ENCODE measurements around the gene UBR3.
"Not testable (repeated sequence)": the region's sequence is repeated elsewhere in the genome, so short reads cannot be mapped to it uniquely, and the experiment has no call there.

Gene UBR3

GRCh38 chr2:169957219-169957618 is 130.0 kb downstream of the UBR3 start:
- DNase-seq = not testable (repeated sequence)

GRCh38 chr2:169961911-169962310 is 134.7 kb downstream of the UBR3 start:
- DNase-seq = peak; percentile 81 to 90 (median 88)

- DNase-seq = no peak
Measured at GRCh38 chr2:169963786-169964185, 136.5 kb downstream of the UBR3 start.

DNA sequence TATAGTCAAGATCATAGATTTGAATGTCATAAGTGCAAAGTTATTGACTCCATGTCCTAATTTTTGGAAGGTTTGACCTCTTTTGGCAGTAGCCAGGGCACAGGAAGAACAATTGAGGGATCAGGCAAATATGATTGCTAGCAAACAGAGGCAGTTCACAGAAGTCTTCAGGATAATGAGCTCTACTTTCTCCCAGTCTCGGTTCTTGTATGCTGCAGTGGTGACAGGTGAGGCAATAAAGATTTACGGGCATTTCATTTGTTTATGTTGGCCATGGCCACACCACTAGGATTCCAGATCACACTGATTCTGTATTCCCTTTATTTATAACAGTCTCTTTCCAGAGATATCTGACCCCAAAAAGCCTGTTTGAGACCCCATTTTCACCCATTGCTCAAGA is 137.5 kb downstream of the UBR3 start:
- no peak for DNase-seq

- no peak for DNase-seq
Measured at GRCh38 chr2:169965495-169965894, 138.2 kb downstream of the UBR3 start.

GRCh38 chr2:169966454-169966853 is 139.2 kb downstream of the UBR3 start:
- no peak for DNase-seq

- no peak for DNase-seq
Measured at GRCh38 chr2:169968743-169969142, 141.5 kb downstream of the UBR3 start.

DNA sequence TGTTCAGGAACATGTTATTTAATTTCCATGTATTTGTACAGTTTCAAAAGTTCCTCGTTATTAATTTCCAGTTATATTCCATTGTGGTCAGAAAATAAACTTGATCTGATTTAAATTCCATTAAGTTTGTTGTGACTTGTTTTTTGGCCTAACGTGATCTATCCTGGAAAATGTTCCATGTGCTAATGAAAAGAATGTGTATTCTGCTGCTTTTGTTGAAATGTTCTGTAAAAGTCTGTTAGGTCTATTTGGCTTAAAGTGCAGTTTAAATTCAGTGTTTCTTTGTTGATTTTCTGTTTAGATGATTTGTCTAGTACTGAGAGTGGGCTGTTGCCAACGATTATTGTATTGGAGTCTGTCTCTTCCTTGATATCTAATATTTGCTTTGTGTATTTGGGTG is 148.0 kb downstream of the UBR3 start:
- no peak for DNase-seq

GRCh38 chr2:169976335-169976851 is 149.1 kb downstream of the UBR3 start:
- DNase-seq = no peak

- peak; percentile 68 to 83 (median 80) for DNase-seq
Measured at GRCh38 chr2:169977530-169977929, 150.3 kb downstream of the UBR3 start.

DNA sequence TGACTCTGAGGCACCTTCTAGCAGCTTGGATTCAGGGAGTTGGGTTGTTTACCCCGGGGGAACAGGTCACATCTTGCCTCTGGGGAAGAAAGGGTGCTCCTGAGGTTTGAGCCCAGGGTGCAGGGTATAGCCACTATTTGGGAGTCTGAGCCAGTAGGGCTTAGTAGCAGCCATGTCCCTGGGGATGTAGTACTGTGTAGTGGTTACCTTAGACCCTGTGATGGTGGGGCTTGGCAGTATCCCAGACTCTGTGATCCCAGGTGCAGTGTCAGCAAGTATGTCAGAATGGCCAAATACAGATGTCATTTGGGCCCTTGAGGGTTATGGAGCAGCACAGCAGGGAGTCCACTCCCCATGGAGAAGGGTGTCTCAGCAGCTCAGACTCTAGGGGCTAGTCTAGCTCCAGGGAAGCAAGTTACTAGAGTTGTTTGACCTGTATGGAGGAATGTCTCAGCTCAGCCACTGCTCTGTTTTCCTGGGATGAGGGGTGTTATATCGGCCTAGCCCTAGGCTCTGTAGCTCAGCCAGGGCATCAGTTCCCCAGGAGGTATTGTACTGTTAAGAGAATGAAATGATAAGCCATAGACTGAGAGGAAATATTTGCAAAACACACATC is 151.3 kb downstream of the UBR3 start:
- no peak for DNase-seq

DNA sequence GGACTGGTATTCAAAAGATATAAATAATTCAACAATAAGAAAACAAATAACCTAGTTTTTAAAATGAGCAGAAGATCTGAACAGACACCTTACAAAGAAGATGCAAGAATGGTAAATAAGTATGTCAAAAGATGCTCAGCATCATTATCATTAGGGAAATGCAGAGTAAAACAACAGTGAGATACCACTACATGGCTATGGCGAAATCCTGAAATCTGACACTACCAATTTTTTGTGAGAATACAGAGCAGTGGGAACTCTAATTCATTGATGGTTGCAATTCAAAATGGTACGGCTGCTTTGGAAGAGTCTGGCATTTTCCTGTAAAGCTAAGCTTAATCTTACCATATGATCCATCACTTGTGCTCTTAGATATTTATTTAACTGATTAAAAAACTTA is 151.8 kb downstream of the UBR3 start:
- DNase-seq = no peak

- no peak for DNase-seq
Measured at GRCh38 chr2:169980001-169980400, 152.7 kb downstream of the UBR3 start.

GRCh38 chr2:169980643-169981042 is 153.4 kb downstream of the UBR3 start:
- DNase-seq = no peak

DNA sequence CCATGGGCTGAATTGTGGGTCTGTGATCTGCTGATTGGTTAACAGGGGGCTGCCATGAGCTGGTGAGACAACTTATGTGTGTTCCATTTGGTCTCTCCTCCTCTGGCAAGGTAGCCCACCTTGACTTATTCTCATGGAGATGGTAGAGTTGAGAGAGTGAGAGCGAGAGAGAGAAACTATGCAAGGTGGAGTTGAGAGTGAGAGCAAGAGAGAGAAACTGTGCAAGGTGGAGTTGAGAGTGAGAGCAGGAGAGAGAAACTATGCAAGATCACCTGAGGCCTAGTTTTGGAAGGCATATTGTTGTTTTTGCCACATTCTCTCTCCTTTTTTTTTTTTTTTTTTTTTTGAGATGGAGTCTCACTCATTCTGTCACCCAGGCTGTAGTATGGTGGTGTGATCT is 155.7 kb downstream of the UBR3 start:
- no peak for DNase-seq

- DNase-seq = no peak
Measured at GRCh38 chr2:169983506-169983905, 156.3 kb downstream of the UBR3 start.

GRCh38 chr2:169984145-169984544 is 156.9 kb downstream of the UBR3 start:
- DNase-seq = no peak

DNA sequence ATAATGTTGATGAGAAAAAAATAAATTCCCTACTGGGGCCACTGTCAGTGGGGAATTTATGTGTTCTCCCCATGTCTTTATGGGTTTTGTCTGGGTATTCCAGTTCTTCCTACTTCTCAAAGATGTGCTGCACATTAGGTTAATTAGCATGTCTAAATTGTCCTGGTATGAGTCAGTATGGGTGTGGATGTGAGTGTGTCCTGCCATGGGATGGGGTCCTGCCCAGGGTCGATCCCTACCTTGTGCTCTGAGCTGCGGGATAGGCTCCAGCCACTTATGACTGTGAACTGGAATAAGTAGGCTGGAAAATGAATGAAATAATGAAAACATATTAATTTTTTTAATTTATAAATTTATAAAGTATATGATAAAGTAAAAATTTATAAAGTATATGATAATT is 167.5 kb downstream of the UBR3 start:
- DNase-seq = no peak

DNA sequence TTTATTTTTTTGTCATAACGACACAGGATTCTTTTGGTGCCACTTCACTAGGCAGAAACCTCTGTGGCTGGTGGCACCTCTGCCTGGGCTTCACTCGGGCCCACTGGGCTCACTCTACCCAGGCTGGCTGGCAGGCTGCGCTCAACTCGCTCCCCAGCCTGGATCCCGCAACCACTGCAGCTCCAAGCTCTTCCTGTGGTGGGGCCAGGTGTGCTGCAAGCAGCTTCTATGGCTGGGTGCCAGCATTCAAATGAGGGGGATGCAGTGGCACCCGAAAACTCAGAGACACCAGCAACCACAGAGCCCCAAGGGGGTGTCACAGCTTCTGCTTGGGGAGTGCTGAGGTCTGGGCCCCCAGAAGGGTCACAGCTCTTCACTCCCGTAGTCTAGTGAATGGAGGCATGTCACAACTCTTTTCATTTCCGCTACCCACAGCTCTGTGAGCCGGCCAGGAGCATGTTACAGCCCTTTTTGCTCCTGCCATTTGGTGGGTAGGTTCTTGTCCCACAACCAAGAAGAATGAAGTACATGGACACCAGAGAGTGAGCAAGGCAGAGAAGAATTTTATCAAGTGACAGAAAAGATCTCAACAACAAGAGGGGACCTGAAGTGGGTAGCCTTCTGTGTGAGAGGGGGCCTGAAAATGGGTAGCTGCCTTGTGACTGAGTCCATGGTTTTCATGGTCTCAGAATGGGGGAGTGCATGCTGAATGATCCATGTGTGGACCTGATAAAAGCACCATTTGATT is 170.1 kb downstream of the UBR3 start:
- no peak for DNase-seq

GRCh38 chr2:169999054-169999453 is 171.8 kb downstream of the UBR3 start:
- no peak for DNase-seq

DNA sequence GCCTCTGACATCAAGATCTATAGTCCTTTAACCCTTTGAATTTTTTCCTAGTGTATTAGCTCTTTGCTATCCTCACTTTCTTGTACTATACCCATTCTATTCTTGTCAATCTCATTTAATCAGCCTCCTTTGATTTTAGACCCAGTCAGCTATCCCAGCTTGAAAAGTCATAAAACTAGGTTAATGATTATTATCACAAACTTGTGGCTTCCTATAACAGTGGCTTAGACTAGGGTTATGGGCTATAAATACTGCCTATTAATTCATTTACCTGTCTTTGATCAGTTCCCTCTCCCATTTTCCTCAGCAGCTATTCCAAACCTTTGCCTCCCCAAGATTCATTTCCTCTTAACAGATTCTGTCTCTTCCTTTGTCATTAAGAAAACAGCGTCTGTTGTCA is 174.8 kb downstream of the UBR3 start:
- DNase-seq = no peak

GRCh38 chr2:170005702-170006101 is 178.4 kb downstream of the UBR3 start:
- DNase-seq = no peak

DNA sequence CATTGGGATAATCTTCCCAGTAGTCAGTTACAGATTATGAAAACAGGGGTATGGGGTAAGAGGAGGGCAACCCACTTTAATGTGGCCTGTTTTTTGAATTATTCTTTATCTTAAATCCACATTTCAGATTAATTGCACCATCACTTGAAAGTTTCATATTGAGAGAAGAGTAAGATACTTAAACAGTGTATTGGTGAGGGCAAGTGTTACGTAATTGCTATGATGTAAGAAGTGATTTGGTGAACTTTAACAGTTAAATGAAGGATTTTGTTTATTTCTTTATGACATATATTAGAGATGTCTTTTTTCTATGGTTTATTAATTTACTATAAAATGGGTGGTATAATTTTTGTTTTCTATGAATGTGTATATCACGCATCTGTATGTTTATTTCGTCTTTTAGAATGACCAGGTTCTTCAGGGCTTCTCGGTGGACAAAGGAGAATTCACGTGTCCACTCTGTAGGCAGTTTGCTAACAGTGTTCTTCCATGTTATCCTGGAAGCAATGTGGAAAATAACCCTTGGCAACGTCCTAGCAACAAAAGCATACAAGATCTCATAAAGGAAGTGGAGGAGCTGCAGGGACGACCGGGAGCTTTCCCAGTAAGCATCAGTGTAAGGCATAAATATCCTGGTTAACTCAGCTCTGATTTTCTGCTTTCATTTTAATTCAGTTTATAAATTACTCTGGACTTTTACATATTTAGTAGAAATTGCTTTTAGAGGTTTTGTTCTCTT is 179.5 kb downstream of the UBR3 start:
- DNase-seq = peak in 1 of 3 donors; percentile 9

- DNase-seq = no peak
Measured at GRCh38 chr2:170009209-170009608, 182.0 kb downstream of the UBR3 start.
